ENCODE results near the gene AARS1. TPM values are rescaled to one million over a fixed set of nuclear protein-coding genes. Genes with fewer than 3 reads are reported as not detected.
"Not testable (repeated sequence)": the region's sequence is repeated elsewhere in the genome, so short reads cannot be mapped to it uniquely, and the experiment has no call there.

The AARS1 gene
- polyA plus RNA-seq, 4 donors, result 21.7 to 56.8 (median 45.4) TPM

DNA sequence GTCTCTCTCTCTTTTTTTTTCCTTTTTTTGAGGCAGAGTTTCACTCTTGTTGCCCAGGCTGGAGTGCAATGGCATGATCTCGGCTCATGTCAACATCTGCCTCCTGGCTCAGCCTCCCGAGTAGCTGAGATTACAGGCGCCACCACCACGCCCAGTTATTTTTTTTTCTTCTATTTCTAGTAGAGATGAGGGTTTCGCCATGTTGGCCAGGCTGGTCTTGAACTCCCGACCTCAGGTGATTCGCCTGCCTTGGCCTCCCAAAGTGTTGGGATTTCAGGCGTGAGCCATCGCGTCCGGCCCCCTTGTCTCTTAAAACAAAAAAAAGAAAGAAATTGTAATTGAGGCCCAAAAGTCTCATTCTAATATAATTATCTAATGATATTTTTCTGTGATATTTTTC is 2.8 kb upstream of the AARS1 start:
- not testable (repeated sequence) for H3K36me3 ChIP-seq (ENCODE audit: control insufficient read depth in 3 of 3, insufficient read depth in 2 of 3, low read depth in 1 of 3, low read length in 3 of 3); H3K27me3 ChIP-seq (ENCODE audit: control insufficient read depth in 3 of 3, insufficient read depth in 3 of 3, low read length in 3 of 3); H3K9me3 ChIP-seq (ENCODE audit: control insufficient read depth in 2 of 2, insufficient read depth in 1 of 2, low read depth in 1 of 2, low read length in 1 of 2); H3K27ac ChIP-seq (ENCODE audit: low read depth in 1 of 3, low read length in 2 of 3); DNase-seq; FAIRE-seq; H3K4me3 ChIP-seq (ENCODE audit: low read depth in 1 of 3, low read length in 3 of 3); H3K4me1 ChIP-seq (ENCODE audit: control insufficient read depth in 3 of 3, insufficient read depth in 2 of 3, low read depth in 1 of 3, low read length in 2 of 3)
- WGBS, 3 donors, result 87 to 91% (median 90%) methylated on average over 11 of the region's 11 CpGs

DNA sequence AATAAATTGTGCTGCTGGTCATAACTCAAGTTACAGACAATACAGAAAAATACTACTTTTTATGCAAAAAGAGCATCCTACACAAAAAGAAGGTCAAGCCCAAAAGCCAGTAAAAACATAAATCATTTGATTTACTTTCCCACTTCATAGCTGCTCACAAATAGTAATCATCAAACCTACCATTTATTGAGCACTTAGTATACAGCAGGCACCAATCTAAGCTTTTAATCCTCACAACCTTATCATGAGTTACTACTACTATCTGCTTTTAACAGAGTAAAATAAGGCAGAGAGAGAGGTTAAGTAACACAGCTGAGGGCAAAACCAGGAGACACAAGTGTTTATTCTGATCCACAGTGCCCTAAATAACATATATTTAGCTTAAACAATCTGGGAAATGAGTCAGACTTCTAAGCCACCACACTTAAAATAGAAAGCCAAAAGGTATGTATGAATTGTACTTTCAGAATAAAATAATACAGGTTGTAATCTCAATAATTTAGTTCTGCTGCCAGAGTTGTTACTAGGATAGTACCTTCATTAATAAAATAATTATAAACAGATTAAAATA is 1.7 kb upstream of the AARS1 start:
- Histone ChIP-seq H3K27ac (ENCODE audit: low read depth in 1 of 3, low read length in 2 of 3) (no peak overlapping the region), H3K36me3 (ENCODE audit: control insufficient read depth in 3 of 3, insufficient read depth in 2 of 3, low read depth in 1 of 3, low read length in 3 of 3) (peaks cover 0 to 3% (median 0%) of the 10 kb centered on the region in 3 donors), H3K27me3 (ENCODE audit: control insufficient read depth in 3 of 3, insufficient read depth in 3 of 3, low read length in 3 of 3) (no peaks in the 10 kb centered on the region), H3K4me3 (ENCODE audit: low read depth in 1 of 3, low read length in 3 of 3) (no peak overlapping the region), H3K4me1 (ENCODE audit: control insufficient read depth in 3 of 3, insufficient read depth in 2 of 3, low read depth in 1 of 3, low read length in 2 of 3) (no peaks in the 10 kb centered on the region), H3K9me3 (ENCODE audit: control insufficient read depth in 2 of 2, insufficient read depth in 1 of 2, low read depth in 1 of 2, low read length in 1 of 2) (no peaks in the 10 kb centered on the region)
- DNase-seq, result no peak
- no peak for FAIRE-seq

- Histone ChIP-seq H3K4me3 (ENCODE audit: low read depth in 1 of 3, low read length in 3 of 3) (peak overlapping the region in 1 of 3 donors; percentile 16), H3K36me3 (ENCODE audit: control insufficient read depth in 3 of 3, insufficient read depth in 2 of 3, low read depth in 1 of 3, low read length in 3 of 3) (peaks cover 1 to 29% (median 1%) of the 10 kb centered on the region in 3 donors)
- FAIRE-seq; H3K4me1 ChIP-seq (ENCODE audit: control insufficient read depth in 3 of 3, insufficient read depth in 2 of 3, low read depth in 1 of 3, low read length in 2 of 3); DNase-seq; H3K27me3 ChIP-seq (ENCODE audit: control insufficient read depth in 3 of 3, insufficient read depth in 3 of 3, low read length in 3 of 3); H3K9me3 ChIP-seq (ENCODE audit: control insufficient read depth in 2 of 2, insufficient read depth in 1 of 2, low read depth in 1 of 2, low read length in 1 of 2); H3K27ac ChIP-seq (ENCODE audit: low read depth in 1 of 3, low read length in 2 of 3): not testable (repeated sequence)
- 91 to 92% (median 92%) methylated on average over 17 of the region's 17 CpGs for WGBS, 3 donors
Observed at GRCh38 chr16:70287304-70287971, 1.9 kb downstream of the AARS1 start.

DNA sequence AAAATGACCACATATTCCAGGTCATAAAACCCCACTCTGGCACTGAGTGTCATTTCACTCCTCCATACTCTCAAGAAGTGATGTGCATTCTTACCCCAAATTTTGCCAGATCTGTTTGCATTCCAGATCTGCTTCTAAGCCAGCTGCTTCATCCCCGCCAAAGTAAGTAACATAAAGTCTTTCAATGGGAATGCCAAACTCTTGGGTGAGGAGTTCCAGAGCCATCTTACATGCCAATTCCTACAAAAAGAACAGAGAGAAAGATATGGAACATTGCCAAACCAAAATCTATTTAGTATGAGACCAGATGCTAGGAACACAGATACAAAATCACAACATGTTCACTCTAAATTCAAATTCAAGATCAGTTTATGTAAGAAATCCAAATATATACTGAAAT is 12.9 kb downstream of the AARS1 start:
- H3K27me3 ChIP-seq (ENCODE audit: control insufficient read depth in 3 of 3, insufficient read depth in 3 of 3, low read length in 3 of 3), result no peaks in the 10 kb centered on the region
- no peak overlapping the region for H3K4me3 ChIP-seq (ENCODE audit: low read depth in 1 of 3, low read length in 3 of 3)
- no peaks in the 10 kb centered on the region for H3K9me3 ChIP-seq (ENCODE audit: control insufficient read depth in 2 of 2, insufficient read depth in 1 of 2, low read depth in 1 of 2, low read length in 1 of 2)
- WGBS, 3 donors, result 92 to 96% (median 93%) methylated on average over 1 of the region's 1 CpG
- H3K27ac ChIP-seq (ENCODE audit: low read depth in 1 of 3, low read length in 2 of 3), result no peak overlapping the region
- FAIRE-seq, result no peak
- H3K4me1 ChIP-seq (ENCODE audit: control insufficient read depth in 3 of 3, insufficient read depth in 2 of 3, low read depth in 1 of 3, low read length in 2 of 3), result no peaks in the 10 kb centered on the region
- no peak for DNase-seq
- peaks cover 7 to 79% (median 15%) of the 10 kb centered on the region in 3 donors for H3K36me3 ChIP-seq (ENCODE audit: control insufficient read depth in 3 of 3, insufficient read depth in 2 of 3, low read depth in 1 of 3, low read length in 3 of 3)

- DNase-seq (no peak), FAIRE-seq (no peak)
- 95 to 97% (median 96%) methylated on average over 10 of the region's 10 CpGs for WGBS, 3 donors
- H3K4me1 ChIP-seq (ENCODE audit: control insufficient read depth in 3 of 3, insufficient read depth in 2 of 3, low read depth in 1 of 3, low read length in 2 of 3), result no peaks in the 10 kb centered on the region
- peaks cover 6 to 76% (median 8%) of the 10 kb centered on the region in 3 donors for H3K36me3 ChIP-seq (ENCODE audit: control insufficient read depth in 3 of 3, insufficient read depth in 2 of 3, low read depth in 1 of 3, low read length in 3 of 3)
- no peaks in the 10 kb centered on the region for H3K9me3 ChIP-seq (ENCODE audit: control insufficient read depth in 2 of 2, insufficient read depth in 1 of 2, low read depth in 1 of 2, low read length in 1 of 2)
- no peak overlapping the region for H3K4me3 ChIP-seq (ENCODE audit: low read depth in 1 of 3, low read length in 3 of 3)
- H3K27ac ChIP-seq (ENCODE audit: low read depth in 1 of 3, low read length in 2 of 3), result no peak overlapping the region
- no peaks in the 10 kb centered on the region for H3K27me3 ChIP-seq (ENCODE audit: control insufficient read depth in 3 of 3, insufficient read depth in 3 of 3, low read length in 3 of 3)
Observed at GRCh38 chr16:70271696-70272095, 17.6 kb downstream of the AARS1 start.

DNA sequence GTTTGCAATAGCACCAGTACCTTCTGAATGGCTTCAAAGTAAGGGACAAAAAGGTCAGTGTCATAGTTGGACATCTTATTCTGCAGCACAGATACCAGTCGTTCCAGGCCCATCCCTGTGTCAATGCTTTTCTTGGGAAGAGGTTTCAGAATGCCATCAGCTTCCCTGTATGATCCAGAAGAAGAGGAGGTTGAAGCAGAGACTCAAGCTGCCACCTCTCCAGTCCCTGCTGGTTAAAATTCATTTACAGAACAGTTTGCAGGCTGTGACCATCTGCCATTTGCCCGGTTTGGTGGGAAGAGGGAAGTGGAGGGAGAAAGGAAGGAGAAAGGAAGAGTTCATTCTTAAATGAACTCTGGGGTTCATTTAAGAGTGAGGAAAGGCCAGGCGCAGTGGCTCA is 19.1 kb downstream of the AARS1 start:
- Histone ChIP-seq H3K9me3 (ENCODE audit: control insufficient read depth in 2 of 2, insufficient read depth in 1 of 2, low read depth in 1 of 2, low read length in 1 of 2) (no peaks in the 10 kb centered on the region), H3K4me1 (ENCODE audit: control insufficient read depth in 3 of 3, insufficient read depth in 2 of 3, low read depth in 1 of 3, low read length in 2 of 3) (no peaks in the 10 kb centered on the region), H3K36me3 (ENCODE audit: control insufficient read depth in 3 of 3, insufficient read depth in 2 of 3, low read depth in 1 of 3, low read length in 3 of 3) (peaks cover 5 to 79% (median 14%) of the 10 kb centered on the region in 3 donors), H3K27me3 (ENCODE audit: control insufficient read depth in 3 of 3, insufficient read depth in 3 of 3, low read length in 3 of 3) (no peaks in the 10 kb centered on the region), H3K4me3 (ENCODE audit: low read depth in 1 of 3, low read length in 3 of 3) (no peak overlapping the region), H3K27ac (ENCODE audit: low read depth in 1 of 3, low read length in 2 of 3) (no peak overlapping the region)
- DNase-seq (no peak), FAIRE-seq (no peak)
- 91 to 94% (median 93%) methylated on average over 3 of the region's 3 CpGs for whole genome bisulfite sequencing, 3 donors

- DNase-seq, result no peak
- no peaks in the 10 kb centered on the region for H3K9me3 ChIP-seq (ENCODE audit: control insufficient read depth in 2 of 2, insufficient read depth in 1 of 2, low read depth in 1 of 2, low read length in 1 of 2)
- no peak overlapping the region for H3K4me3 ChIP-seq (ENCODE audit: low read depth in 1 of 3, low read length in 3 of 3)
- H3K36me3 ChIP-seq (ENCODE audit: control insufficient read depth in 3 of 3, insufficient read depth in 2 of 3, low read depth in 1 of 3, low read length in 3 of 3), result peaks cover 5 to 82% (median 20%) of the 10 kb centered on the region in 3 donors
- H3K27ac ChIP-seq (ENCODE audit: low read depth in 1 of 3, low read length in 2 of 3), result no peak overlapping the region
- no peaks in the 10 kb centered on the region for H3K4me1 ChIP-seq (ENCODE audit: control insufficient read depth in 3 of 3, insufficient read depth in 2 of 3, low read depth in 1 of 3, low read length in 2 of 3)
- no peaks in the 10 kb centered on the region for H3K27me3 ChIP-seq (ENCODE audit: control insufficient read depth in 3 of 3, insufficient read depth in 3 of 3, low read length in 3 of 3)
- FAIRE-seq, result no peak
- WGBS, 3 donors, result 89 to 97% (median 96%) methylated on average over 12 of the region's 12 CpGs
Observed at GRCh38 chr16:70269471-70269870, 19.8 kb downstream of the AARS1 start.

DNA sequence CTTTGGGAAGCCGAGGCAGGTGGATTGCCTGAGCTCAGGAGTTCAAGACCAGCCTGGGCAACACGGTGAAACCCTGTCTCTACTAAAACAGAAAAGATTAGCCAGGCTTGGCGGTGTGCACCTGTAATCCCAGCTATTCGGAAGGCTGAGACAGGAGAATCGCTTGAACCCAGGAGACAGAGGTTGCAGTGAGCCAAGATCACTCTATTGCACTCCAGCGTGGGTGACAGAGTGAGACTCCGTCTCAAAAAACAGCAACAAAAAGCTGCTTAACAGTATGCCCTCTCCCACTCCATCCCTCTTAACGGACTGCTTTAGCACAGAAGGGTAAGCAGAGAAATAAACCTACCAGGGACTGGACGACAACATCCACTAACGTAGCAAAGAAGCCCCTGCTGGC is 21.4 kb downstream of the AARS1 start:
- not testable (repeated sequence) for H3K4me3 ChIP-seq (ENCODE audit: low read depth in 1 of 3, low read length in 3 of 3); H3K9me3 ChIP-seq (ENCODE audit: control insufficient read depth in 2 of 2, insufficient read depth in 1 of 2, low read depth in 1 of 2, low read length in 1 of 2); H3K4me1 ChIP-seq (ENCODE audit: control insufficient read depth in 3 of 3, insufficient read depth in 2 of 3, low read depth in 1 of 3, low read length in 2 of 3); H3K27me3 ChIP-seq (ENCODE audit: control insufficient read depth in 3 of 3, insufficient read depth in 3 of 3, low read length in 3 of 3); DNase-seq; H3K27ac ChIP-seq (ENCODE audit: low read depth in 1 of 3, low read length in 2 of 3); FAIRE-seq
- H3K36me3 ChIP-seq (ENCODE audit: control insufficient read depth in 3 of 3, insufficient read depth in 2 of 3, low read depth in 1 of 3, low read length in 3 of 3), result peaks cover 8 to 87% (median 29%) of the 10 kb centered on the region in 3 donors
- WGBS, 3 donors, result 93 to 96% (median 95%) methylated on average over 10 of the region's 10 CpGs

DNA sequence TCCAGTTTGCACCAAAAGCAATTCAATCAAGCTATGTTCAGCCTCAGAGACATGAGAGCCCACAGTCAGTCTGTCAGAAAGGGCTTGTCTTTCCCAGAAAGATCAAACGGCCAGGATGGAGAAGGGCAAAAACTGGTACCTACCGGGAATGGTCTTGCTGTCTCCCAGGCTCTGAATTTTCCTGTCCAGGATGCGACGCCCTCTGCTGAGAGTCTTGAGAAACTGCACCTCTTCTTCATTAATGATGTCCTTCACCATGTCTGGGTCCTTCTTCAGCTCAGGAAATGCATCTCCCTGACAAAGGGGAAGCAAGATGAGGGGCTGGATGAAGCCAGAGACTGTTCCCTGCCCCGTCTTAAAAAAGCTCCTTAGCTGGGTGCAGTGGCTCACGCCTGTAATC is 21.8 kb downstream of the AARS1 start:
- H3K27ac ChIP-seq (ENCODE audit: low read depth in 1 of 3, low read length in 2 of 3), result no peak overlapping the region
- peaks cover 8 to 87% (median 30%) of the 10 kb centered on the region in 3 donors for H3K36me3 ChIP-seq (ENCODE audit: control insufficient read depth in 3 of 3, insufficient read depth in 2 of 3, low read depth in 1 of 3, low read length in 3 of 3)
- no peak overlapping the region for H3K4me3 ChIP-seq (ENCODE audit: low read depth in 1 of 3, low read length in 3 of 3)
- H3K9me3 ChIP-seq (ENCODE audit: control insufficient read depth in 2 of 2, insufficient read depth in 1 of 2, low read depth in 1 of 2, low read length in 1 of 2), result no peaks in the 10 kb centered on the region
- DNase-seq, result peak; percentile 62 to 70
- FAIRE-seq, result no peak
- H3K4me1 ChIP-seq (ENCODE audit: control insufficient read depth in 3 of 3, insufficient read depth in 2 of 3, low read depth in 1 of 3, low read length in 2 of 3), result no peaks in the 10 kb centered on the region
- 45 to 52% (median 48%) methylated on average over 6 of the region's 6 CpGs for WGBS, 3 donors
- no peaks in the 10 kb centered on the region for H3K27me3 ChIP-seq (ENCODE audit: control insufficient read depth in 3 of 3, insufficient read depth in 3 of 3, low read length in 3 of 3)
